Left renal pelvis (tissue), 4 donors: ENCODE measurements around the gene CDA. TPM values are rescaled to one million over a fixed set of nuclear protein-coding genes. Genes with fewer than 3 reads are reported as not detected.

Source experiments
- DNase-seq, 4 donors: peaks; one replicate each; pipeline ENCODE4 v3.0.0-alpha.2; 2013; ENCODE audit warnings: low read depth in 4 of 4, low spot score in 3 of 4
- polyA plus RNA-seq, 4 donors: library from polyadenylated mRNA; unstranded; fragments of 120-200 nt; gene quantifications; one replicate each; pipeline ENCODE4 v1.2.1, GENCODE V29; 2013; ENCODE audit not compliant: insufficient read length in 4 of 4

Gene CDA
- polyA plus RNA-seq, 4 donors = 5.4 to 6.8 (median 5.9) TPM

DNA sequence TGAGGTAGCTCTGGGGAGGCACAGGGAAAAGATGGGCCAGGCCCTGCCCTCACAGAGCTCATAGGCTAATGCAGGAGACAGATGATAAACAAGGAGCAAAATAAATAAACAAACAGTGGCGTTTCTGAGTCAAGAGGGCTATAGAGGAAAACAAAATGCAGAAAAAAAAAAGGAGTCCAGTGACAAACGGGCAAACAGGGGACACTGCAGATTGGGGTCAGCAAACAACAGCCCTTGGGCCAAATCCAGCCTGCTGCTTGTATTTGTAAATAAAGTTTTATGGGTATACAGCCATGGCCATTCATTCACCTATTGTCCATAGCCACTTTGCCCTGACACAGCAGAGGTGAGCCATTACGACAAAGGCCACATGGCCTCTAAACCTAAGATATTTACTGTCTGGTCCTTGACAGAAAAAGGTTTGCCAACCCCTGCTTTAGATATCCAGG lies 25.3 kb downstream of the CDA start:
- DNase-seq = no peak

DNA sequence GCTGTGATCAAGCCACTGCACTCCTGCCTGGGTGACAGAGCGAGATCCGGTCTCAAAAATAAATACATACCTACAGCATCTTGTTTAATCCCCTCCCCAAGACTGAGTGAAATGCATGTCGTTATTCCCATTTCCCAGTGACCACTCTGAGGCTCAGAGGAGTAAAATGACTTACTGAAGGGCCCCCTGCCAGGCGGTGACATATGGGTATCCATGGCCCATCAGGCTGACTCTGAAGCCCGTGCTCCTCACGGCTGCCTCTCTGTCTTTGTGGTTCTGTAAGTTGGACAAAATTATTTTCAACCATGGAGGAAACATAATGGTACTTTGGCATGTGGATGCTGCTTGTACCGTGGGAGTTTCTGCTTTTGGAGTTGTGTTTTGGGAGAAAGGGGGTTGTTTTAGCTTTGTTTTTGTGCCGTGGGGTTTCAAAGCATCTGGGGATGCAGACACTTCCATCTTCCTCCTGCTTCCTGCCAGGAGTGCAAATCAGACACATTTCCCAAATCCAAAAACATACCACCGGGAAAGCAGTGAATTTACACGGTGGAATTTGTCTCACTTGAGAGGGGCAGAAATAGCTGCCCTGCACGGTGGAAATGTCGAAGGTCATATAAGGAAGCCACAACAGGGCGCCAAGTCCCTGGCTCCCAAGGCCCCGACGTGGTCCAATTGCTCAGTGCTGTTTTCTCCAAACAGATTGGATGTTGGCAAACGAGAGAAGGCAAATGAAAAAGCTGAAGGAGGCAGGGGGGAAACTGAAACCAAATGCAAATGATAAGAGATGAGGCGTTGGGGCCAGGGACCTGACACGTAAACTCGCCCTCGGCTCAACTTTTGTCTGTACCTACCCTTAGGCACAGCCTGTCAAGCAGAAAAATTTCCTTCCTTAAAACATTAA lies 27.3 kb downstream of the CDA start:
- DNase-seq = no peak

DNA sequence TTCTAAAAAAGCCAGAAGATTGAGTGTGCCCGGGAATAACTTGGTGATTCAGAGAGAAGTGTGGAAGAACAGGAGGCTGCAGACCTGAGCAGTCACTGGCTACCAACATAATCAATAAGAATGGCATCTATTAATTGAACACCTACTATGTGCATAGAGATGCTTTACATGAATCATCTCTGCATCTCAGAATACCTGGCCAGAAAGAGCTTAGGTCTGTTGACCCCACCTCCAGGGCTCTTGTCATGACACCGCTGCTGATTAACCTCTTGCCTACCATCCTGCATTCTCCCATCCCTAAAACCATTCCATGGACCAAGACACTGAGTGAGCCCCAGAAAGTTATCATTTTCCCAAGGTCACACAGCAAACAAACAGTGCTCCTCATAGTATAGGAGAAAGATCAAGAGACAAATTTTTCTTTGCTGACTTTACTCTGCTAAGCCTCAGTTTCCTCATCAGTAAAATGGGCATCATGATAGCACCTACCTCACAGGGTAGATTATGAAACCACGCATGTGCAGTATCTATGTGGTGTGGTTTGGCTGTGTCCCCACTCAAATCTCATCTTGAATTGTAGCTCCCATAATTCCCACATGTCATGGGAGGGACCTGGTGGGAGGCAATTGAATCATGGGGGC lies 28.1 kb downstream of the CDA start:
- DNase-seq = no peak

DNA sequence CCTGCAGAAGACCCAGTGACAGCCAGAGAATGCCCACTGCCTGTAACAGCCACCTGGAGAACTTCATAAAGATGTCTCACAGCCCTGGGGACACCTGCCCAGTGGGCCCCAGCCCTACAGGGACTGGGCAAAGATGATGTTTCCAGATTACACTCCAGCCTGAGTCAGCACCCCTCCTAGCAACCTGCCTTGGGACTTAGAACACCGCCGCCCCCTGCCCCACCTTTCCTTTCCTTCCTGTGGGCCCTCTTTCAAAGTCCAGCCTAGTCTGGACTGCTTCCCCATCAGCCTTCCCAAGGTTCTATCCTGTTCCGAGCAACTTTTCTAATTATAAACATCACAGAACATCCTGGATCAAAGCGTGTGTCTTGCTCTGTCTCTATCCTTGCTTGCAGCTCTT lies 29.7 kb downstream of the CDA start:
- no peak for DNase-seq

DNA sequence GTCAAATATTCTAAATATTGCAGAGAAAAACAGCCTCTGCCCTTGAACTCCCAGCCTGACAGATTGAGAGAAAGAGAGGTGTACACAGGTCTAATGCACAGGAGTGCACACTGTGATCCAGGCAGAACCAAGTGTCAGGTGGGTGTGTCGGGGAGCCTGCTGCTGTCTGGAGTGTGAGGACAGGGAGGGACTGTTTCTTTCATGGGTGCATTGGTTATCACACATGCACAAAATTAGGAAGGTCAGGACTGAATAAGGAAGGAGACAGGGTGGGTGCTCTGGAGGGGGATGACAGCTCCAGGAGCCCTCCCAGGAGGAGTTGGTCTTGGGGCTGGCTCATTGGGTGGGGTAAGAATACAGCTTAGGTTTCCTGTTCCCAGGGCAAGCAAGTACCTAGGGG lies 31.1 kb downstream of the CDA start:
- no peak for DNase-seq

DNA sequence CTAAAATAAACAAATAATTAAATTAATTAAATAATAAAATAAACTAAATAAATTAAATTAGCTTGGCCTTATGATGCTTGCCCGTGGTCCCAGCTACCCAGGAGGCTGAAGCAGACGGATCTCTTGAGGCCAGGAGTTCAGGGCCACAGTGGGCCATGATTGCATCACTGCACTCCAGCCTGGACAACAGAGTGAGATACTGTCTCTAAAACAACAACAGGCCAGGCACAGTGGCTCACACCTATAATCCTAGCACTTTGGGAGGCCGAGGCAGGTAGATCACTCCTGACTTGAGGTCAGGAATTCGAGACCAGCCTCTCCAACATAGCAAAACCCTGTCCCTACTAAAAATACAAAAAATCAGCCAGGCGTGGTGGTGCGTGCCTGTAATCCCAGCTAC lies 32.1 kb downstream of the CDA start:
- DNase-seq = no peak

DNA sequence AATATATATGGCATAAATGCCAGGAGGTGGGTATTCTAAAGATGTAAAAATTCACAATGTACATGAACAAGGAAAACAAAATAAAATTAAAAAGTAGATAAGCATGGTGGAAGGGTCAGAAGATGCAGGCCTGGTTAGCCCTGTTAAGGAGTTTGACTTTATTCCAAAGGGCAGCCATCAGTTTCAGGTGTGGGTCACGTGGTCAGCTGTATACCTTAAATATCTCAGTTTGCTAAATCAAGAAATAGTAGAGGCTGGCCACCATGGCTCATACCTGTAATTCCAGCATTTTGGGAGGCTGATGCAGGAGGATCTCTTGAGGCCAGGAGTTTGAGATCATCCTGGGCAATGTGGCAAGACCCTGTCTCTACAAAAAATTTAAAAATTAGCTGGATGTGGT lies 35.8 kb downstream of the CDA start:
- no peak for DNase-seq

DNA sequence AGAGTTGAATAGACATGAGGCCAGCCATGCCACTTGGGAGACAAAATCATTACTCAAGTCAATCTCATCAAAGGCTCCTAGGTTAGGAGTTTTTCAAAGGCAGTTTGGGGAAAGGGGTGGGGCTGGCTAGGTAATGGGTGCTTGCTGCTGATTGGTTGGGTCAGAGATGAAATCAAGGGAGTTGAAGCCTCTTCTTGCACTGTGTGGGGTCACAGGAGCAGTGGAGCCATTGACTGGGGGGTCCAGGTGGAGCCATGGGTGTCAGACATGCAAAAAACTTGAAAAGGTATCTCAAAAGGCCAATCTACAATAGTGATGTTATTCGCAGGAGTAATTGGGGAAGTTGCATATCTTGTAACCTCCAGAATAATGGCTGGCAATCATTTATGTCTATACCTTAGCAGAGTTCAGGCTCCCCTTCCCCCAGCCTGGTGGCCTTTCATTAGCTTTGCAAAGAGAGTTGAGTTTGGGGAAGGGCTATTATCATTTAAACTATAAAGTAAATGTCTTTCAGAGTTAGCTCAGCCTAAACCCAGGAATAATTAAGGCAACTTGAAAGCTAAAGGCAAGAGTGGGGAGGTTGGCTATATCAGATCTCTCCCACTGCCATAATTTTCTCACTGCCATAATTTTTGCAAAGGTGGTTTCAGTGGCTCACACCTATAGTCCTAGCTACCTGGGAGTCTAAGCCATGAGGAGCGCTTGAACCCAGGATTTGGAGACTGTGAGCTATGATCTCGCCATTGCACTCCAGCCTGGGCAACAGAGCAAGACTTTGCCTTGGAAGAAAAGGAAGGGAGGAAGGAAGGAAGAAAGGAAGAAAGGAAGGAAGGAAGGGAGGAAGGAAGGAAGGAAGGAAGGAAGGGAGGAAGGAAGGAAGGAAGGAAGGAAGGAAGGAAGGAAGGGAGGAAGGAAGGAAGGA lies 36.5 kb downstream of the CDA start:
- DNase-seq = no peak

DNA sequence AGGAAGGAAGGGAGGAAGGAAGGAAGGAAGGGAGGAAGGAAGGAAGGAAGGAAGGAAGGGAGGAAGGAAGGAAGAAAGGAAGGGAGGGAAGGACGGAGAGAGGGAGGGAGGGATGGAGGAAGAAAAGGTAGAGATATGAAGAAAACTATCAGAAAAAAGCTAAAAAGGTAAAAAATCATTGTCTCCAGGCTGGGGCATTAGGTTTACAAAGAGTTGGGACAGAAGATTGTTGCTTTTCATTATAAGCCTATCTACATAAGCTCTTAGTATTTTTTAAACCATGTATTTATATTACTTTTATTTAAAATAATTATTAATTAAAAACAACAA lies 37.2 kb downstream of the CDA start:
- no peak for DNase-seq

DNA sequence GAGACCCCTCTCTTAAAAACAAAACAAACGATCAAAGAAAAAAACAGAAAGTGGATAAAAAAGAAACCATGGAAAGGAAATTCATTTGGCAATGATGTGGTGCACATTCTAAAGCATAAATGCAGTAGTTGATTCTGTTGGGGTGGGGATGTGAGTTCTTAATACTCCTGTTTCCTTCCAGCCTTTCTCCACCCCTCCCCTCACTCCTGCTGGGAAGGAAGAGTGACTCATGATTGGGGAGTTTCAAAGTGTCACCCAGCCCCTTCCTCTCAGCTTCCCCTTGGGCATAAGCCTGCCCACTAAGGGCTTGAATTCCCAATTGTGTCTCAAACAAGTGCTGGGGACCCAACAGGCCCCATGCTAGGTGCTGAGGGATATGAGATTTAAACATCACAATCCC lies 37.6 kb downstream of the CDA start:
- no peak for DNase-seq

DNA sequence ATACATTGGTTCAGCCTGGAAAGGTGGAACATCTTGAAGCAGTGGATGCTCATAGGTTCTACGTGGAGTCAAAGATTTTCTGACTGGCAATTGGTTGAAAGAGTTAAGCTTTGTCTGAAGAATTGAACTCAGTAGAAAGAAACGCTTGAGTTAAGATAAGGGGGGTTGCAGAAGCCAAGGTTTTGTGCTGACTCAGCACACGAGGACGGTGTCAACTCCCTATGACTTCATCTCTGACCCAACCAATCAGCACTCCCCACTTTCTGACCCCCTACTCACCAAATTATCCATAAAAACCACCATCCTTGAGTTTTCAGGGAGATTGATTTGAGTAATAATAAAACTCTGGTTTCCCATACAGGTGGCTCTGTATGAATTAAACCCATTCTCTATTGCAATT lies 41.8 kb downstream of the CDA start:
- no peak for DNase-seq

DNA sequence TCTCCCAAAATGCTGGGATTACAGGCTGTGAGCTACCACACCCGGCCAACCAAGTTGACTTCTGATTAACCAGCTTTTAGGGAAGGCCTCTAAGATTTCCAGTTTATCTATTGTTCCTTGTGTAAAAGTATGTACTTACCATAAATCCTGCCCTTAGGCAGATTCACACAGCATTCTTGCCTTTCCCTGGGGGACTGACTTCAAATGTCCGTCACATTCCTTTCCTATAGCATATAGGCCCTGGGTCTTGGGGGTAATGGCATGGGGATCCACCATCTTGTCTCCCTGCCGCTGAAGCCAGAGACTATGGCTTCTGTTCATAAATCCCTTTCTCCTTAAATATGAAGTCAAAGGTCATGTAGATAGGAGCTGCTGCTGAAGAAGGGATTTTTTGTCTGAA lies 43.5 kb downstream of the CDA start:
- no peak for DNase-seq

DNA sequence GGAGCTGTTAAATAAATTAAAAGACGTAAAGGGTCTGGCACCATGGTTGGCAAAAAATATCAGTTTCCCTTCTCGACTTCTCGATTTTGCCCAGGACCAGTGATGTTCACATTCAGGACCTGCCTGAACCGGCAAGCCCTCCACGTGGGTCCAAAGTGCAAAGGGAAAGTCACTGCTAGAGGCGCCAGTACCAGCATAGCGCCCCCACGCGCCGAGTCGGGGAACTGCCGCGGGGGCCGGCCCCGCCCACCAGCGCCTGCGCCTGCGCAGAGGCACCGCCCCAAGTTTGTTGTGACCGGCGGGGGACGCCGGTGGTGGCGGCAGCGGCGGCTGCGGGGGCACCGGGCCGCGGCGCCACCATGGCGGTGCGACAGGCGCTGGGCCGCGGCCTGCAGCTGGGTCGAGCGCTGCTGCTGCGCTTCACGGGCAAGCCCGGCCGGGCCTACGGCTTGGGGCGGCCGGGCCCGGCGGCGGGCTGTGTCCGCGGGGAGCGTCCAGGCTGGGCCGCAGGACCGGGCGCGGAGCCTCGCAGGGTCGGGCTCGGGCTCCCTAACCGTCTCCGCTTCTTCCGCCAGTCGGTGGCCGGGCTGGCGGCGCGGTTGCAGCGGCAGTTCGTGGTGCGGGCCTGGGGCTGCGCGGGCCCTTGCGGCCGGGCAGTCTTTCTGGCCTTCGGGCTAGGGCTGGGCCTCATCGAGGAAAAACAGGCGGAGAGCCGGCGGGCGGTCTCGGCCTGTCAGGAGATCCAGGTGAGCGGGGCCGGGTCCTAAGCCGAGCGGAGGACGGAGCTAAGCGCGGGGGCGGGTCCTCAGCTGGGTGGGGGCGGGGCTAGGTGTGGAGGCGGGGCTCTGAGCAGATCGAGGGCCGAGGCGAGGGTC lies 44.5 kb downstream of the CDA start, which contains the start of gene PINK1:
Gene PINK1, plus strand, starts transcription at position 269 of the 875 bp plus-strand sequence. Its CDS starts 91 bp downstream, at position 360.
- DNase-seq = peak in 3 of 4 donors; percentile 56 to 62 (median 58)

DNA sequence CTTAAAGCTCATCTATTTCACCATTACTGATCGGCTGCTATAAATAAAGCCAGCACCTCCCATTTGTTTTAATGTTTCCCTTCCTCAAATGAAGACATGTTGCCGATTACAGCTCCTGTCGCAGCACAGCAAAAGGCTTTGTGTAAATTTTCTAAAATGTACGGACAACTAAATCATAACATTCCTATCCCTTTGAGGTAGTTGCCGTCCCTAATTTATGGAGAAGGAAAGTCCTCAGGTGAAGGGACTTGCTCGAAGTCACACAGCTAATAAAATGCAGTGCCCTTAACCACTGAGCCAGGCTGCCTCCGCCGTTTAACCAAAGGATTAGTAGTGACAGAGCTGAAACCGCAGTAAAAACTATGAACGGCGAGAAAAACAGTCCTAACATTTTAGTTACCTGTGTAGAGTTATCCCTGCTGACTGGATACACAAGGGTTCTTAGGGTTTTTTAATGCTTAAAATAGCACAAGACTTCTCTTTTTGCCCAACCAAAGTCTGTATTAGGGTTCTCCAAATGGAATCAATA lies 45.2 kb downstream of the CDA start:
- DNase-seq = no peak

DNA sequence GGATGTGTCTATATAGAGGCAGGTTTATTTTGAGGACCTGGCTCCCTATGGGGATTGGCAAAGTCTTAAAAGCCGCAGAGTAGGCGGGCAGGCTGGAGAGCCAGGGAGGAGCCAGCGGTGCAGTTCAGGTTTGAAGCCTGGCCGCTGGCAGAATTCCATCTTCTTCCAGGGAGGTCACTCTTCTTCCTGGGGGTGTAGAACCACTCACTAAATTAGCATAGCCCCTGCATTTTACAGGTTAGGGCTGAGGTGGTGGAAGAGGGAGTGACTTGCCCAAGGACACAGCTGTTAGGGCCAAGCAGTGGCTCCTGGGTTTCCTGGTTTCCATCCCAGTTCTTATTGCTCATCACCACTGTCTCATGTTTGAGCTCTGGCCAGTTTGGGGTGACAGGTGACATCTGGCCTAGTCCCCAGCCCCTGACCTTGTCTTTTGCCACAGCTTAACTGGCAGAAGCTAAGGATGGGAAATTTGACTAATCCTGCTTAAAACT lies 45.7 kb downstream of the CDA start:
- DNase-seq = no peak

DNA sequence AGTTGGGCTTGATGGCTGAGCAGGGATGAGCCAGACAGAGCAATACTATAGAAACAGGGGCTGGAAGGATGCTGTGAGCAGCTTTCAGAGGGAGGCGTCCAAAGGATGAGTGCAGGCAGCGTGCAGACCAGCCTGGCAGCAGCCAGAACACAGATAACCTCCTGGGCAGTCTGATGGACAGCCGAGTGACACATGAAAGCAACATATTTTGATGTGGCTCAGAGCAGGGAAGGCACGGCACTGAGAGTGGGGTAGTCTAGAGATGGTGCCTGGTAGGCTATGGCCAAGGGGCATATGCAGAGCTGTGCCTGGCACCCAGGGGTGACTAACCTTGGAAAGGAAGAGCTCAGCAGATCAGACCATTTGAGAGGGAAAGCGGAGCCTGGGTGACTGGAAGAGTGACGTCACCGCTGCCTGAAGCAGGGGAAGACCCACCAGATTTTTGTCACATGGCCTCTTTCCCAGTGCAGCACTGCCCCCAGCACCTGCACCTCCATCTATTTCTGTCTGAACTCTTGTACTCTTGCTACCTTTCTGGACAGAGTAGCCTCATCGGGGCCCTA lies 48.0 kb downstream of the CDA start:
- no peak for DNase-seq

DNA sequence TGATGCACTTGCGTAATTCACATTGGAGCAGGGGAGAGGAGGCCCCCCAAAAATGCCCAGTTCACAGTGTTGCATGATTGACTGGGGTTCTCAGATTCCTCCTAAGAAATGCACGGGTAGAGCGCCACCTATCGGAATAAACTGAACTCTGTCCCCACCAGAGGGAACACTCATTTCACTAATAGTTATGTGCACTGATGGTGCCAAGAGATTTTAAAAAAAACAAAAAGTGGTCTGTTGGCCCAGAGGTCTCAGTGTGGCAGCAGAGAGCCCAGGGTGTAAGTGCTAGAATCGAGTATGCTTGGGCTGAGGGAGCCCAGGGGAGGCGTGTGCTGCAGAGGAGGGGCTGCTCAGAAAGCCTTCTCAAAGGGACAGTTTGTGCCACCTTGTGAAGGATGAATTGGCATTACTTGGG lies 51.3 kb downstream of the CDA start:
- peak in 1 of 4 donors; percentile 29 for DNase-seq

DNA sequence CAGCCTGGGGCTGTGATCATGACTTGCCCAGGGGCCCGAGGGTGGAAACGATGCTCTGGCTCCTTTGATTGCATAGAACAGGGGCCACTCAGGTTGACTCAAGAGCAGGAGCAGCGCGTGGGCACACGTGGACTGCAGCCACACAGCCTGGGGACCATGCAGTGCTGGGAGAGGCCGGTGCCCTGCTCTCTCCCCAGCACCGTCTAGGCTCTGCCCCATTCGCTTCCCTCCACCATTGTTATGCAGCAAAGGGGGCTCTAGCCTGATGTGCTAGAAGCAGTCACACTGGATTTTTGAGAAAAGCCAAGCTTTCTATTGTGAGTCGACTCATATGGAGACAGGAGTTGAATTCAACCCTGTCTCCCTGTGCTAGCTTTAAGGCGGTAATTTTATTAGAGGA lies 53.1 kb downstream of the CDA start:
- no peak for DNase-seq

DNA sequence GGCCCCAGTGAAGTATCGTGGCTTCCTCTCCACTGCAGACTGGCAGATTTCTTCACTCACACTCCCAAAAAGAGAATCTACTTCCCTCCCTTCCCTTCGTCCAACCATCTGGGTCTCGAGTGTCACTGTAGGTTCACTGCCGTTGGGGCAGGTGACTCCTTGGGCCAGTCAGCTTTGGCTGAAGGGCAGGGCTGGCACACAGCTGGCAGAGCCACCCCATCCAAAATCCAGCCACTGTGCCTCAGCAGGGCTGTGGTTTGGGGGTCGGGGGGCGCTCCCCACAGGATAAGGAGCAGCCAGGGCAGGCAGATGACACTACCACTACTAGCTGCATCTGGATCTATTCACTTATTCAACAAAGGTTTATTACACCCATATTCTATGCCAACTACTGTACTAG lies 54.2 kb downstream of the CDA start:
- DNase-seq = no peak
